Bronchial epithelial cell (primary cell): ENCODE data around the gene IQSEC1. TPM values are rescaled to one million over a fixed set of nuclear protein-coding genes. Genes with fewer than 3 reads are reported as not detected.

Experiments
- DNase-seq: peaks from one replicate; pipeline ENCODE4 v3.0.0-alpha.2; 2010; ENCODE audit warnings: low read depth
- FAIRE-seq: peaks from 2 replicates; lab custom pipeline; 2011; peaks lifted over from hg19 to GRCh38; lab: Jason Lieb, UNC
- H3K27me3 ChIP-seq: 2 replicates; pipeline ENCODE4 v1.5.1; 2011; ENCODE audit warnings: low read length; ENCODE audit not compliant: control insufficient read depth, insufficient read depth
- H3K36me3 ChIP-seq: 2 replicates; pipeline ENCODE4 v1.5.1; 2011; ENCODE audit warnings: low read length; ENCODE audit not compliant: control insufficient read depth, insufficient read depth
- H3K4me3 ChIP-seq: 2 replicates; pipeline ENCODE4 v1.5.1; 2011; ENCODE audit warnings: mild to moderate bottlenecking, low read depth, low read length, control low read depth
- CTCF ChIP-seq: IDR thresholded peaks from 2 replicates; pipeline ENCODE4 v1.5.1; 2011; ENCODE audit warnings: mild to moderate bottlenecking, moderate library complexity, low read length, control low read depth, inconsistent platforms; ENCODE audit not compliant: insufficient read depth, severe bottlenecking
- total RNA-seq: library from RNA; depleted of rRNA; stranded (reverse); fragments of >200 nt; gene quantifications from 2 replicates; pipeline ENCODE4 v1.2.1, GENCODE V29; 2014

Gene IQSEC1
- total RNA-seq, 1 donor from 2014 or later: 6.6 TPM

DNA sequence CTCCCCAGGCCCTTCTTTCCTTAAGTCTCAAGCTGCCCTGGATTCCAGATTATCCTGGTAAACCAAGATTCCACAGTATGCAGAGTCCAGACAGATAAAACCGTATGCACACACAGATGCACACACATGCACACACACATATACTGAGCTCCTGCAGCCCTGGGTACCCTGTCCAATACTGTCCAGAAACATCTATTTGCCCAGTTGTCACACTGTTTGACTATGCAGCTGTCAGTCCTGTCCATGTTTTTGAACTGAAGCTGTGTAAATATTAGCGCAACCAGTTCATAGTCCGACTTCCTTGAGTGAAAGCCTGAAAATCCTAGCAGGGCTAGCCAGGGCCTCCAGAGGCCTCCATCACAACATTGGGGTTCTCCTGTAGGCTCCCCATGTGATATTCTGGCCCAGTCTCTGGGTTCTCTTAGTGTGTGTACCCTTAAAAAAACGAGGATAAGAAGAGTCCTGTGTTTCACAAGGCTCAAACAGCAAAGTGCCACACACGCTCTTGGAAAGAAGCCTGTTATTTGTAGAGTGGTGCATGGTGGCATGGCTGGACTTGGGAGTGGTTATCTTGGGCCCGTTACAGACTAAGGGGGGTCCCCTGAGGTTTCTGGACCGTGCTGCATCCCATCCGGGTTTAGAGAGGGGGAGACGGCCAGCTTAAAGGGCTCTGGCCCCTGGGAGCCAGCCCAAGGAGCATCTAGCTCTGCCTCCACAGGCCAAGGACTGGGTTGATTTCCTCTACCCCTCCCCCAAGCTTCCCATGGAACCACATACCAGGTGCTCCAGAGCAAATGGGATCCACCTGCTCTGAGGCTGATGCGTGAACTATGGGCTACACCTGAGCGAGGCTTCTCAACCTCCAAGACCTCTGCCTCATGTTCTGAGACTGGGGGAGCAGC, 108.3 kb downstream of the IQSEC1 start:
- TF ChIP-seq CTCF: no peak
- no peak overlapping the region for H3K4me3 ChIP-seq
- no peak for FAIRE-seq
- H3K36me3 ChIP-seq: no peaks in the 10 kb centered on the region
- peaks cover 2% of the 10 kb centered on the region for H3K27me3 ChIP-seq
- no peak for DNase-seq

DNA sequence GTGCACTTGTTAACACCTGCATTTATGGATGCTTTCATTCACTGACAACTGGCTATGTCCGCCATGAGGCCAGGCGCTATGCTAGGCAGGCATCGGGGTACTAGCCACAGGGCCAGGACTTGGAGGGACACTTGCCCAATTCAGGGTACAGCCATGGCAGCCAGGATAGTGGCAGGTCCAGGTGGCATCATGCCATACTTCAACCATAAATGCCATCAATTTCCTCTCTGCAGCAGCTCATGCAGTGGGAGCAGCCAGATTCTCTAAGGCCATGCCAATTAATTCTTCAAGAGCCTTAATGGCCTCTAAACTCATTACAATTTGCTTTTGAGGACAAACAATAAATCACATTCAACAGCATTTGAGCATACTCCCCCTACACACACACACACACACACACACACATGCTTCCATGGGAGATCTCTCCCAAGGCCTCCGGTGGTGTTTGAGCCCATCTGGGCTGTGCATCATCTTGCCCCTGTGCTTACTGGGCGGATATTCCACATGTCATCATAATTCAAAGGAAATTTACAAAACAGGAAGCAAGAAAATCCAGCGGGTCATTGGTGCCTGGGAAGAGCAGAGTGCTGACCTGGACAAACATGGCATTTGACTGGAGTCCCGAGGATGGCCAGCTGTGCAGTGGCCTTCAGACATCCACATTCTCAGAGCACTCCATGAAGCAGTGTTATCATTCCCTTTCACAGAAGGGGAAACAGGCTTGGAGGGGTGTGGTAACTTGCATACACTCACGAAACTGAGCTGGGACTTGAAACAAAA, 109.1 kb downstream of the IQSEC1 start:
- DNase-seq: no peak
- H3K27me3 ChIP-seq: no peaks in the 10 kb centered on the region
- no peak for FAIRE-seq
- no peak for TF ChIP-seq CTCF
- no peak overlapping the region for H3K4me3 ChIP-seq
- no peaks in the 10 kb centered on the region for H3K36me3 ChIP-seq

GRCh38 chr3:12963231-12963896, 109.9 kb downstream of the IQSEC1 start:
- Histone ChIP-seq H3K36me3 (no peaks in the 10 kb centered on the region), H3K4me3 (no peak overlapping the region), H3K27me3 (no peaks in the 10 kb centered on the region)
- no peak for TF ChIP-seq CTCF
- FAIRE-seq (peak; percentile 70), DNase-seq (no peak)

DNA sequence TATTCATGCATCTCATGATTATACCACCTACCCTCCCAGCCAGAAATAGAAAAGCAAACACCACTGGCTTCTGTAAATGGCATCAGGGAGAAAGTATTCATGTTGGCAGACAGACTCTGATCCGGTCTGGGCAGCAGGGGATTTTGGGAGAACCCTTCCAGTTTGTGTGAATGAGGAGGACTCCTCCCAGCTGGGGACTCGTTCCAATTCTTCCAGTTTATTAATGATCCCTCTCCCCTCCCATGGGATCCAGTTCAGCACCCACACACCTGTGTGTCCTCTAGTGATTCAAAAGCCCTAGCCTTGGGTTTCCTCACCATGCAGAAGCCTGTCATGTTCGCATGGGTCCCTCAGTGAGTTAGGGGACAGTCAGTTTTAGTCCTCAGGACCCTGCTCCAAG, 110.9 kb downstream of the IQSEC1 start:
- no peak for DNase-seq
- FAIRE-seq: no peak
- Histone ChIP-seq H3K4me3 (no peak overlapping the region), H3K36me3 (no peaks in the 10 kb centered on the region), H3K27me3 (no peaks in the 10 kb centered on the region)
- TF ChIP-seq CTCF: no peak

DNA sequence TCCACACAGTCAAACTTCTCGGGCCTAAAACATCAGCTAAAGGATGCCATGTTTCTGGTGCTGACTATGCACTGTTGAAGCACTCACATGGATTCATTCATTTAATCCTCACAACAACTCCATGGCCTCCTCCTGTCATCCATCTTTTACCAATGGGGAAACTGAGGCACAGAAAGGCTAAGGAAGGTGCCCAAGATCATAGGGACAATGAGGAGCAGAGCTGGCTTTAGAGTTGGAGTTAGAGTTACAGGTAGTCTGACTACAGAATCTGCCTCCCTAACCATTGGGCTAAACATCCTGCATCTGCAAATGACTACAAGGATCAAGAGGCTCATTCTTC, 111.6 kb downstream of the IQSEC1 start:
- Histone ChIP-seq H3K4me3 (no peak overlapping the region), H3K27me3 (no peaks in the 10 kb centered on the region), H3K36me3 (no peaks in the 10 kb centered on the region)
- no peak for DNase-seq
- FAIRE-seq: no peak
- no peak for TF ChIP-seq CTCF
